Hepatocyte (in vitro differentiated cells): ENCODE measurements around the gene TIMM44. TPM values are rescaled to one million over a fixed set of nuclear protein-coding genes. Genes with fewer than 3 reads are reported as not detected.

Experiments used
- DNase-seq: peaks from one replicate; pipeline ENCODE4 v3.0.0-alpha.2; 2016; ENCODE audit warnings: low spot score
- H2AFZ ChIP-seq: fragments of 200-600 bp; sonication (generic); 2 replicates; pipeline ENCODE4 v1.6.0; 2016; ENCODE audit warnings: antibody characterized with exemption, mild to moderate bottlenecking
- H3K27ac ChIP-seq: fragments of 200-600 bp; sonication (generic); 2 replicates; pipeline ENCODE4 v1.5.1; 2016; ENCODE audit warnings: mild to moderate bottlenecking
- H3K27me3 ChIP-seq: fragments of 200-600 bp; sonication (generic); 2 replicates; pipeline ENCODE4 v1.6.1; 2016
- H3K36me3 ChIP-seq: fragments of 200-600 bp; sonication (generic); replicated peaks from 2 replicates; pipeline ENCODE4 v1.5.1; 2016; ENCODE audit warnings: low read depth; ENCODE audit not compliant: insufficient read depth
- H3K4me1 ChIP-seq: fragments of 200-600 bp; sonication (generic); 2 replicates; pipeline ENCODE4 v1.5.1; 2016; ENCODE audit warnings: mild to moderate bottlenecking, moderate library complexity; ENCODE audit not compliant: insufficient read depth
- H3K4me2 ChIP-seq: fragments of 200-600 bp; sonication (generic); 2 replicates; pipeline ENCODE4 v1.6.0; 2016
- H3K4me3 ChIP-seq: fragments of 200-600 bp; sonication (generic); 2 replicates; pipeline ENCODE4 v1.5.1; 2016; ENCODE audit warnings: mild to moderate bottlenecking
- H3K79me2 ChIP-seq: fragments of 200-600 bp; sonication (generic); 2 replicates; pipeline ENCODE4 v1.6.0; 2017; ENCODE audit warnings: mild to moderate bottlenecking
- H3K9me2 ChIP-seq: fragments of 200-600 bp; sonication (generic); replicated peaks from 2 replicates; pipeline ENCODE4 v1.6.0; 2017; ENCODE audit warnings: mild to moderate bottlenecking; ENCODE audit not compliant: insufficient read depth
- H3K9me3 ChIP-seq: fragments of 200-600 bp; sonication (generic); 2 replicates; pipeline ENCODE4 v1.5.1; 2016; ENCODE audit warnings: low read depth, mild to moderate bottlenecking
- H4K20me1 ChIP-seq: fragments of 200-600 bp; sonication (generic); 2 replicates; pipeline ENCODE4 v1.6.0; 2016; ENCODE audit warnings: mild to moderate bottlenecking; ENCODE audit not compliant: insufficient read depth, poor library complexity, severe bottlenecking
- EZH2 ChIP-seq: fragments of 200-600 bp; sonication (generic); IDR thresholded peaks from 2 replicates; pipeline ENCODE4 v1.6.1; 2016; ENCODE audit warnings: antibody characterized with exemption, mild to moderate bottlenecking, borderline replicate concordance
- EZH2phosphoT487 ChIP-seq: fragments of 200-600 bp; sonication (generic); IDR thresholded peaks from one replicate; pipeline ENCODE4 v1.6.1; 2018; ENCODE audit warnings: antibody characterized with exemption, mild to moderate bottlenecking, low read depth, moderate library complexity; ENCODE audit not compliant: unreplicated experiment, severe bottlenecking
- WGBS: methylation state at CpG from one replicate; pipeline ENCODE4 v1.1.6; 2016; ENCODE audit warnings: low lambda C conversion rate; ENCODE audit errors: missing lambda C conversion rate; 5-methylcytosine and 5-hydroxymethylcytosine counted together
- polyA plus RNA-seq: library from polyadenylated mRNA; unstranded; fragments of >200 nt; fragmentation: Nextera tagmentation; extraction: Ambion mirVana; gene quantifications from 2 replicates; pipeline ENCODE4 v1.2.1, GENCODE V29; 2016
- total RNA-seq: library from RNA; depleted of rRNA; stranded (reverse); fragments of >200 nt; gene quantifications from 2 replicates; pipeline ENCODE4 v1.2.3, GENCODE V29; 2014
- TF ChIP-seq, protein P1 (sequence below): fragments of 200-600 bp; sonication (generic); IDR thresholded peaks from 2 replicates; pipeline ENCODE4 v1.5.1; 2016; ENCODE audit warnings: antibody characterized with exemption, mild to moderate bottlenecking; ENCODE audit not compliant: poor library complexity

Gene TIMM44
- total and polyA plus RNA-seq, 2 experiments from 2014 or later, result 40.7 to 52.0 TPM

- H4K20me1 ChIP-seq, result no peaks in the 10 kb centered on the region
- H3K9me2 ChIP-seq, result no peaks in the 10 kb centered on the region
- peak within 1 kb of the TSS; percentile 28 for H3K4me3 ChIP-seq
- no peaks in the 10 kb centered on the region for H3K36me3 ChIP-seq
- TF ChIP-seq EZH2phosphoT487 (no peak), EZH2 (no peak)
- TF ChIP-seq, protein P1, sequence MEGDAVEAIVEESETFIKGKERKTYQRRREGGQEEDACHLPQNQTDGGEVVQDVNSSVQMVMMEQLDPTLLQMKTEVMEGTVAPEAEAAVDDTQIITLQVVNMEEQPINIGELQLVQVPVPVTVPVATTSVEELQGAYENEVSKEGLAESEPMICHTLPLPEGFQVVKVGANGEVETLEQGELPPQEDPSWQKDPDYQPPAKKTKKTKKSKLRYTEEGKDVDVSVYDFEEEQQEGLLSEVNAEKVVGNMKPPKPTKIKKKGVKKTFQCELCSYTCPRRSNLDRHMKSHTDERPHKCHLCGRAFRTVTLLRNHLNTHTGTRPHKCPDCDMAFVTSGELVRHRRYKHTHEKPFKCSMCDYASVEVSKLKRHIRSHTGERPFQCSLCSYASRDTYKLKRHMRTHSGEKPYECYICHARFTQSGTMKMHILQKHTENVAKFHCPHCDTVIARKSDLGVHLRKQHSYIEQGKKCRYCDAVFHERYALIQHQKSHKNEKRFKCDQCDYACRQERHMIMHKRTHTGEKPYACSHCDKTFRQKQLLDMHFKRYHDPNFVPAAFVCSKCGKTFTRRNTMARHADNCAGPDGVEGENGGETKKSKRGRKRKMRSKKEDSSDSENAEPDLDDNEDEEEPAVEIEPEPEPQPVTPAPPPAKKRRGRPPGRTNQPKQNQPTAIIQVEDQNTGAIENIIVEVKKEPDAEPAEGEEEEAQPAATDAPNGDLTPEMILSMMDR, result no peak
- H3K4me1 ChIP-seq, result peaks cover 5% of the 10 kb centered on the region
- peak within 1 kb of the TSS; percentile 84 for H2AFZ ChIP-seq
- peaks cover 2% of the 10 kb centered on the region for H3K79me2 ChIP-seq
- H3K27me3 ChIP-seq, result no peaks in the 10 kb centered on the region
- peak within 1 kb of the TSS; percentile 99 for H3K4me2 ChIP-seq
- 14% methylated on average over 34 of the region's 53 CpGs for WGBS
- H3K9me3 ChIP-seq, result no peaks in the 10 kb centered on the region
- H3K27ac ChIP-seq, result no peak within 1 kb of the TSS
- DNase-seq, result peak; percentile 89
Observed at GRCh38 chr19:7888145-7888825, 55.2 kb downstream of the TIMM44 start, which contains the start of gene LRRC8E. TSS of gene LRRC8E (plus strand) at chr19:7888510. CDS start at chr19:7895604, 7,094 bp downstream.

DNA sequence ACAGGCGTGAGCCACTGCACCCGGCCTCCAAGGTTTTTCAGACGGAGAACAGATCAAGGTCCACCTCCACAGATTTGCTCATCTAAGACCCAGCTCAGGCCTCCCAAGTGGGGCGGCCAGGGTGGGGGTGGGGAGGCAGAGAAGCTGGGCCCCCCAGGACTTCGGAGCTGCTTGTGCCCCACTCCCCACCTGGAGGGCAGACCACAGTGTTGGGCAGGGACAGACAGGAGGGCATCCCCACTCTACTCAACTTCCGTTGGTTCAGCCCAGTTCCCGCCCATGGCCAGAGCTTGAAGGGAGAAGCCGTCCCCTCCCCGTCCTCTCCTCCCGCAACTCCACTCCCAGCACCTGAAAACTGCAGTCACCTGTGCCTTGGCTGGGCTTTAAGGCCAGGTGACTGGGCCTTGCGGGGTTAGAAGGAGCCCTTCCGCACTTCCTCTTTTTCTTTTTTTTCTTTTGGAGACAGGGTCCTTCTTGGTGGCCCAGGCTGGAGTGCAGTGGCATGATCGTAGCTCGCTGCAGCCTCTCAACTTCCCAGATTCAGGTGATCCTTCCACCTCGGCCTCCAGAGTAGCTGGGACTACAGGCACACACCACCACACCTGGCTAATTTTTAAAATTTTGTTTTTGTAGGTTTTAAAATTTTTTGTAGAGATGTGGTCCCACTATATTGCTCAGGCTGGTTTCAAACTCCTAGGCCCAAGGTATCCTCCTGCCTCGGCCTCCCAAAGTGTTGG is 55.9 kb downstream of the TIMM44 start:
- no peak for TF ChIP-seq EZH2
- TF ChIP-seq, protein P1, result no peak
- no peak for TF ChIP-seq EZH2phosphoT487
- peaks cover 2% of the 10 kb centered on the region for H3K79me2 ChIP-seq
- H3K9me3 ChIP-seq, result no peaks in the 10 kb centered on the region
- H4K20me1 ChIP-seq, result no peaks in the 10 kb centered on the region
- peaks cover 5% of the 10 kb centered on the region for H3K4me1 ChIP-seq
- H3K4me2 ChIP-seq, result peak overlapping the region; percentile 99
- no peak overlapping the region for H3K4me3 ChIP-seq
- no peaks in the 10 kb centered on the region for H3K27me3 ChIP-seq
- peak overlapping the region; percentile 21 for H2AFZ ChIP-seq
- no peaks in the 10 kb centered on the region for H3K36me3 ChIP-seq
- no peak overlapping the region for H3K27ac ChIP-seq
- H3K9me2 ChIP-seq, result no peaks in the 10 kb centered on the region
- WGBS, result 82% methylated on average over 16 of the region's 16 CpGs
- DNase-seq, result no peak

- no peak overlapping the region for H2AFZ ChIP-seq
- no peaks in the 10 kb centered on the region for H4K20me1 ChIP-seq
- DNase-seq, result no peak
- peaks cover 5% of the 10 kb centered on the region for H3K4me1 ChIP-seq
- H3K36me3 ChIP-seq, result no peaks in the 10 kb centered on the region
- peaks cover 2% of the 10 kb centered on the region for H3K79me2 ChIP-seq
- H3K4me3 ChIP-seq, result no peak overlapping the region
- TF ChIP-seq EZH2phosphoT487, result no peak
- H3K4me2 ChIP-seq, result no peak overlapping the region
- H3K27ac ChIP-seq, result no peak overlapping the region
- 79% methylated on average over 8 of the region's 8 CpGs for WGBS
- no peaks in the 10 kb centered on the region for H3K27me3 ChIP-seq
- H3K9me2 ChIP-seq, result no peaks in the 10 kb centered on the region
- H3K9me3 ChIP-seq, result no peaks in the 10 kb centered on the region
Observed at GRCh38 chr19:7885818-7886217, 57.6 kb downstream of the TIMM44 start.
